Measurements from ENCODE around the gene UQCRH. TPM values are rescaled to one million over a fixed set of nuclear protein-coding genes. Genes with fewer than 3 reads are reported as not detected.

UQCRH gene
- total RNA-seq, 1 experiment from 2014 or later = 508 TPM

DNA sequence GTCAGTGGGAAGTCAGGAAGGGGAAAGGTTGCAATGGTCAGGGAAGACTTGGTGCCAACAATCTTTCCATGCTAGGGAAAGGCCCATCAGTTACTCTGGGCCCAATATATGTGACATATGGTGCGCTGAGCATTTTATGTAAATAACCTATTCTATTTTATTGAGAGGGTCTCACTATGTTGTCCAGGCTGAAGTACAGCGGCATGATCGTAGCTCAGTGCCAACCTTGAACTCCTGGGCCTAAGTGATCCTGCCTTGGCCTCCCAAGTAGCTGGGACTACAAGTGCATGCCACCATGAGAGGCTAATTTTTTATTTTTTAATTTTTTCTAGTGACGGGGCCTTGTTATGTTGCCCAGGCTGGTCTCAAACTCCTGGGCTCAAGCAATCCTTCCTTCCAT, 6.8 kb downstream of the UQCRH start:
- Histone ChIP-seq H2BK5ac (ENCODE audit: insufficient read length, low read length) (no peak overlapping the region), H3K23ac (ENCODE audit: insufficient read length, low read depth, low read length) (no peak overlapping the region), H4K91ac (ENCODE audit: insufficient read length, low read depth, low read length) (no peak overlapping the region), H3K9me3 (ENCODE audit: control insufficient read depth, low read depth, low read length) (no peaks in the 10 kb centered on the region), H3K79me1 (ENCODE audit: insufficient read depth, low read depth, low read length, poor library complexity, severe bottlenecking) (peaks cover 15% of the 10 kb centered on the region), H3K9ac (ENCODE audit: extremely low read depth, insufficient read length, low read length) (no peak overlapping the region), H2BK12ac (ENCODE audit: insufficient read length, low read depth, low read length) (no peak overlapping the region), H2BK120ac (ENCODE audit: low read depth, low read length, poor library complexity, severe bottlenecking) (no peak overlapping the region), H2AFZ (ENCODE audit: low read length) (no peak overlapping the region), H3K79me2 (ENCODE audit: insufficient read depth, low read length) (peaks cover 27% of the 10 kb centered on the region; the same call in 1 of the 2 replicates), H3K14ac (ENCODE audit: insufficient read depth, low read length) (no peak overlapping the region), H4K5ac (ENCODE audit: insufficient read length, low read depth, low read length) (no peak overlapping the region), H3K4ac (ENCODE audit: low read depth, low read length) (no peak overlapping the region), H2BK15ac (ENCODE audit: low read depth, low read length) (no peak overlapping the region), H3K56ac (ENCODE audit: insufficient read length, low read depth, low read length) (no peak overlapping the region), H3K23me2 (ENCODE audit: insufficient read length, low read depth, low read length, poor library complexity, severe bottlenecking) (no peaks in the 10 kb centered on the region), H2BK20ac (ENCODE audit: low read depth, low read length, poor library complexity, severe bottlenecking) (no peak overlapping the region), H3K27me3 (ENCODE audit: insufficient read depth, low read length) (no peaks in the 10 kb centered on the region), H3K4me2 (ENCODE audit: insufficient read depth, insufficient read length, low read length) (no peak overlapping the region), H3K27ac (ENCODE audit: insufficient read length, low read depth, low read length) (no peak overlapping the region), H3T11ph (ENCODE audit: low read length) (no peak overlapping the region), H4K8ac (replicated peaks; ENCODE audit: insufficient read length, low read depth, low read length) (no peak overlapping the region), H3K18ac (ENCODE audit: insufficient read length, low read depth, low read length) (no peak overlapping the region), H3K4me1 (ENCODE audit: insufficient read depth, low read length) (no peaks in the 10 kb centered on the region; the same call in 1 of the 2 replicates), H4K20me1 (ENCODE audit: control insufficient read depth, insufficient read depth, insufficient read length) (no peaks in the 10 kb centered on the region), H2AK5ac (ENCODE audit: insufficient read length, low read length) (no peak overlapping the region)
- Mint-ChIP-seq H3K4me3 (no peak overlapping the region), H3K36me3 (ENCODE audit: insufficient read depth in 1 of 3, low read depth in 3 of 3) (peaks cover 61 to 83% (median 70%) of the 10 kb centered on the region in 3 experiments; a peak in 6 of 7 replicates), H3K27ac (peak overlapping the region in 1 of 3 experiments; percentile 22; a peak in 1 of 7 replicates), H3K27me3 (ENCODE audit: low read depth) (no peaks in the 10 kb centered on the region), H3K4me1 (peaks cover 34 to 36% of the 10 kb centered on the region in 2 experiments), H3K9me3 (no peaks in the 10 kb centered on the region; a peak in 1 of 5 replicates)
- WGBS (ENCODE audit: extremely low coverage, insufficient read length, low lambda C conversion rate) = no CpG with 5 or more reads among the region's 4 CpGs
- TF ChIP-seq, protein P1, sequence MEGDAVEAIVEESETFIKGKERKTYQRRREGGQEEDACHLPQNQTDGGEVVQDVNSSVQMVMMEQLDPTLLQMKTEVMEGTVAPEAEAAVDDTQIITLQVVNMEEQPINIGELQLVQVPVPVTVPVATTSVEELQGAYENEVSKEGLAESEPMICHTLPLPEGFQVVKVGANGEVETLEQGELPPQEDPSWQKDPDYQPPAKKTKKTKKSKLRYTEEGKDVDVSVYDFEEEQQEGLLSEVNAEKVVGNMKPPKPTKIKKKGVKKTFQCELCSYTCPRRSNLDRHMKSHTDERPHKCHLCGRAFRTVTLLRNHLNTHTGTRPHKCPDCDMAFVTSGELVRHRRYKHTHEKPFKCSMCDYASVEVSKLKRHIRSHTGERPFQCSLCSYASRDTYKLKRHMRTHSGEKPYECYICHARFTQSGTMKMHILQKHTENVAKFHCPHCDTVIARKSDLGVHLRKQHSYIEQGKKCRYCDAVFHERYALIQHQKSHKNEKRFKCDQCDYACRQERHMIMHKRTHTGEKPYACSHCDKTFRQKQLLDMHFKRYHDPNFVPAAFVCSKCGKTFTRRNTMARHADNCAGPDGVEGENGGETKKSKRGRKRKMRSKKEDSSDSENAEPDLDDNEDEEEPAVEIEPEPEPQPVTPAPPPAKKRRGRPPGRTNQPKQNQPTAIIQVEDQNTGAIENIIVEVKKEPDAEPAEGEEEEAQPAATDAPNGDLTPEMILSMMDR (conservative IDR thresholded peaks at IDR 0.05) = no peak
- DNase-seq = no peak
